ENCODE measurements around the gene SEMA3D. TPM values are rescaled to one million over a fixed set of nuclear protein-coding genes. Genes with fewer than 3 reads are reported as not detected.

Gene SEMA3D
- total and polyA plus RNA-seq, 9 of the 15 experiments (the other 6 are each of a cell fraction or from before 2014, with no cell fraction given) = 0.01 to 0.10 (median 0.04) TPM; not detected in 1

DNA sequence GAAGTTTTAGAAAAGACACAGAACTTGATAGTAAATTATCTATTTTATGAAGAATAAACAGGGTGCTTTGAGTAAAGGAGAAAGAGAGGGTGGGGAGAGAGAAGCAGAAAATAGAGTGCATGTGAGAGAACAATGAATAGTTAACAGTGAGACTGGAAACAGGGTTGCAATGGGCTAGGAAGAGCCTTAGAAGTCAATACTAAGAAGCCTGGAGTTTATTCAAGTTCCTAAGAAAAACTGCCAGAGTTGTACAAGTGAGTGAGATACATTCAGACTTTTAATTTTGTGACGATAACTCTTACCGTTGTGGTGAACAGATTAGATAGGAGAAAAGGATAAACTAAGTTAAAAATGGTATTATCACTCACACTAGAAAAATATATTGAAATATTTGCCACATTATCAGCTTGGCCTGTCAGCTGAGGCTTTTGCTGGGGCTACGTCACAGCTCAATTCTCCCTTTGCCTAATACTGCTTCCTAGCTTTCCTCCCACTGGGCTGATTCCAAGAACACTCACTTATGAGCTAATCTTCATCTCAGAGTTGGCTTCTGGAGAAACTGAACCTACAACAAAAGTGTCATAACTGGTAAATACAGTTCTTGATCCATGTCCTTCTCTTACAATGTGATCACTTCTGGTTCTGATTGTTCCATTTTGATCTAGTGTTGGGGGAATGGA is 92.7 kb downstream of the SEMA3D start (continued):
- no peak for TF ChIP-seq PPARD (CRISPR knock-in tag; IDR thresholded peaks at IDR 0.05)
- TF ChIP-seq, protein P1, sequence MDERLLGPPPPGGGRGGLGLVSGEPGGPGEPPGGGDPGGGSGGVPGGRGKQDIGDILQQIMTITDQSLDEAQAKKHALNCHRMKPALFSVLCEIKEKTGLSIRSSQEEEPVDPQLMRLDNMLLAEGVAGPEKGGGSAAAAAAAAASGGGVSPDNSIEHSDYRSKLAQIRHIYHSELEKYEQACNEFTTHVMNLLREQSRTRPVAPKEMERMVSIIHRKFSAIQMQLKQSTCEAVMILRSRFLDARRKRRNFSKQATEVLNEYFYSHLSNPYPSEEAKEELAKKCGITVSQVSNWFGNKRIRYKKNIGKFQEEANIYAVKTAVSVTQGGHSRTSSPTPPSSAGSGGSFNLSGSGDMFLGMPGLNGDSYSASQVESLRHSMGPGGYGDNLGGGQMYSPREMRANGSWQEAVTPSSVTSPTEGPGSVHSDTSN (CRISPR knock-in tag; IDR thresholded peaks at IDR 0.05; ENCODE audit: low read depth) = no peak
- TF ChIP-seq, protein P1 (tag; conservative IDR thresholded peaks at IDR 0.05; ENCODE audit: low read depth) = no peak
- no peak for TF ChIP-seq RBM39 (optimal IDR thresholded peaks at IDR 0.05; ENCODE audit: low read depth, low read length)
- no peak for TF ChIP-seq ZNF174 (CRISPR knock-in tag; IDR thresholded peaks at IDR 0.05)
- no peak for TF ChIP-seq PCBP2 (IDR thresholded peaks at IDR 0.05; ENCODE audit: low read depth, low read length, poor library complexity, severe bottlenecking)
- no peak for TF ChIP-seq EZH2 (IDR thresholded peaks at IDR 0.05; ENCODE audit: borderline replicate concordance, low read depth, low read length)
- no peak for TF ChIP-seq ZNF23 (CRISPR knock-in tag; IDR thresholded peaks at IDR 0.05)

DNA sequence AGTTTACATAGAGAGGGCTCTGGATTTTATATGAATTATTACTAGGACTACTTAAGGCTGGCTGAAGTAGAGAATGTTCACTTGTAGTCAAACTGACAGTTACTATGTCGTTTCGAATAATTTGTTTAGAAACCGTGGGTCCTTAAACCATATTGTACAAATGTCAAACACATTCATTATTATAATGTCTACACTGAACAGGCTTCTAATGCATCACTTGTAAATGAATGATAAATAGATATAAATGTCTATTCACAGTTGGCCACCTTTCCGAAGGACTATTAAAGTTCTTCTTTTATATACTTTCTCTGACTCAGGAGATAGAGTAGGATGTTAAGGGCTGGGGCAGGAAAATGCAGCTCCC is 95.3 kb downstream of the SEMA3D start:
- H4K20me1 ChIP-seq (replicated peaks; ENCODE audit: control insufficient read depth, insufficient read depth, low read length) = no peaks in the 10 kb centered on the region
- H3K9me3 ChIP-seq (replicated peaks; ENCODE audit: control insufficient read depth, insufficient read depth, low read depth, low read length) = no peaks in the 10 kb centered on the region
- no peak for DNase-seq (ENCODE audit: extremely low read depth in 1 of 4, low spot score in 3 of 4)
- no peaks in the 10 kb centered on the region for H3K79me2 ChIP-seq (ENCODE audit: control insufficient read depth, insufficient read depth, low read length)
- H3K9me1 ChIP-seq (ENCODE audit: control insufficient read depth, insufficient read depth, low read length) = no peaks in the 10 kb centered on the region
- H3K4me3 ChIP-seq = no peak overlapping the region
- no peak overlapping the region for H3K4me2 ChIP-seq (ENCODE audit: insufficient read depth, low read length)
- 1% methylated on average over 4 of the region's 4 CpGs for WGBS (ENCODE audit: insufficient coverage, low coverage, missing lambda C conversion rate)
- BruUV-seq (replicated peaks) = no TSS peak
- ChIA-PET CTCF (ENCODE audit: low intra/inter-chr PET ratio) (no interaction called here), POLR2A (no interaction called here)
- no peak overlapping the region for H2AFZ ChIP-seq (ENCODE audit: low read depth, low read length)
- no peak for FAIRE-seq
- TF ChIP-seq MEIS2 (IDR thresholded peaks at IDR 0.05; ENCODE audit: partially characterized antibody) (no peak), PRMT5 (CRISPR knock-in tag; IDR thresholded peaks at IDR 0.05) (no peak)
- in situ Hi-C loops (cut with MboI) = no loop called here
- no peaks in the 10 kb centered on the region for H3K27me3 ChIP-seq (ENCODE audit: control insufficient read depth in 2 of 2, insufficient read depth in 2 of 2, low read length in 2 of 2)
- intact Hi-C loops (cut with micrococcal nuclease) = no loop called here
- no peak overlapping the region for H3K27ac ChIP-seq (ENCODE audit: extremely low read depth, low read depth, low read length)
- no peaks in the 10 kb centered on the region for H3K36me3 ChIP-seq (ENCODE audit: control insufficient read depth, insufficient read depth, low read length)
- no peak overlapping the region for H3K9ac ChIP-seq (ENCODE audit: insufficient read depth in 1 of 2, low read depth in 2 of 2, low read length in 2 of 2)
- H3K4me1 ChIP-seq (replicated peaks in 1 of 2; ENCODE audit: control insufficient read depth in 2 of 2, insufficient read depth in 2 of 2, low read length in 2 of 2) = no peaks in the 10 kb centered on the region
- ATAC-seq = no peak

Data from K562 (cell line).